ENCODE results near the gene SON.

DNA sequence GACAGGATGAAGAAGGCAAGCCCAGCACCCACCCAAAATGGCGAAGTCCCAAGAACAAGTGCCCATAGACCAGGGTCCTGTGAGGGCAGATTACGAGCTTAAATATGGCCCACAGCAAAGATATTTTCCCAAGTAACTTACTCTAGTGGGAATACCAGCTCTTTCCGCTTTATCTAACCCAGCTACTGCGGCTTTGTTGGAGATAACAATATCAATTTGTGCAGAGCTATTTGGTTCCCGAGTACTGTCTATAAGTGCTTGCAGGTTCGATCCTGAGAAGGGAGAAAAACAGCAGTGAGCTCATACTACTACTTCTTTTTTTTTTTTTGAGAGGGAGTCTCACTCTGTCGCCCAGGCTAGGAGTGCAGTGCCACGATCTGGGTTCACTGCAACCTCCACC is 37.0 kb upstream of the SON start:
- no peak for TF ChIP-seq POLR2AphosphoS5 (IDR thresholded peaks at IDR 0.05; ENCODE audit: low read depth, low read length)
- no peak for TF ChIP-seq POLR2A (IDR thresholded peaks at IDR 0.05; ENCODE audit: low read depth, low read length)

Measured in GM12891 (cell line).